Trophoblast cell (in vitro differentiated cells and primary cell): ENCODE results near the gene IDH3G.
A peak's percentile ranks its signal among the peaks of the same experiment; 100 is the strongest.

Experiments used
- DNase-seq, 2 donors: peaks; one replicate each; pipeline ENCODE4 v3.0.0-alpha.2; 2016
- H2AFZ ChIP-seq: 2 replicates; pipeline ENCODE4 v1.6.1; 2013; ENCODE audit warnings: low read length, moderate library complexity, mild to moderate bottlenecking; ENCODE audit not compliant: insufficient read depth, poor library complexity
- H2AK5ac ChIP-seq: 2 replicates; pipeline ENCODE4 v1.6.1; 2013; ENCODE audit warnings: mild to moderate bottlenecking, low read length
- H2BK120ac ChIP-seq: 2 replicates; pipeline ENCODE4 v1.6.1; 2013; ENCODE audit warnings: low read length, mild to moderate bottlenecking, moderate library complexity; ENCODE audit not compliant: insufficient read depth, poor library complexity
- H2BK12ac ChIP-seq: 2 replicates; pipeline ENCODE4 v1.6.1; 2013; ENCODE audit warnings: mild to moderate bottlenecking, low read length, moderate library complexity
- H2BK5ac ChIP-seq: 2 replicates; pipeline ENCODE4 v1.6.1; 2013; ENCODE audit warnings: low read length, low read depth, moderate library complexity, mild to moderate bottlenecking; ENCODE audit not compliant: poor library complexity
- H3K14ac ChIP-seq: 2 replicates; pipeline ENCODE4 v1.6.1; 2013; ENCODE audit warnings: mild to moderate bottlenecking, low read length
- H3K18ac ChIP-seq: 2 replicates; pipeline ENCODE4 v1.6.1; 2013; ENCODE audit warnings: mild to moderate bottlenecking, low read length
- H3K23ac ChIP-seq: 2 replicates; pipeline ENCODE4 v1.6.1; 2013; ENCODE audit warnings: low read length
- H3K27ac ChIP-seq: 2 replicates; pipeline ENCODE4 v1.5.1; 2013; ENCODE audit warnings: low read depth, mild to moderate bottlenecking, inconsistent platforms, low read length, moderate library complexity
- H3K27me3 ChIP-seq: 2 replicates; pipeline ENCODE4 v1.6.1; 2013; ENCODE audit warnings: inconsistent platforms, mild to moderate bottlenecking, low read length, moderate library complexity; ENCODE audit not compliant: insufficient read depth
- H3K36me3 ChIP-seq, 2 experiments: 1 replicate in 1 of 2; 2 replicates in 1 of 2; pipeline ENCODE4 v1.6.1; 2013; ENCODE audit warnings: low read length in 2 of 2, mild to moderate bottlenecking in 2 of 2, moderate library complexity in 1 of 2; ENCODE audit not compliant: insufficient read depth in 2 of 2, control insufficient read depth in 1 of 2
- H3K4ac ChIP-seq: 2 replicates; pipeline ENCODE4 v1.6.1; 2013; ENCODE audit warnings: low read depth, mild to moderate bottlenecking, low read length, moderate library complexity
- H3K4me1 ChIP-seq, 2 experiments: 1 replicate in 1 of 2; 2 replicates in 1 of 2; pipeline ENCODE4 v1.6.1; 2013; ENCODE audit warnings: low read length in 2 of 2, mild to moderate bottlenecking in 2 of 2, moderate library complexity in 1 of 2; ENCODE audit not compliant: insufficient read depth in 2 of 2, control insufficient read depth in 1 of 2
- H3K4me2 ChIP-seq: 2 replicates; pipeline ENCODE4 v1.6.1; 2013; ENCODE audit warnings: inconsistent platforms, mild to moderate bottlenecking, low read length, moderate library complexity
- H3K4me3 ChIP-seq: 2 replicates; pipeline ENCODE4 v1.5.1; 2013; ENCODE audit warnings: mild to moderate bottlenecking, low read depth, low read length, inconsistent platforms
- H3K79me1 ChIP-seq: one replicate; pipeline ENCODE4 v1.6.1; 2013; ENCODE audit warnings: low read length
- H3K79me2 ChIP-seq: 2 replicates; pipeline ENCODE4 v1.6.1; 2013; ENCODE audit warnings: low read length, mild to moderate bottlenecking; ENCODE audit not compliant: control insufficient read depth, insufficient read depth, poor library complexity
- H3K9ac ChIP-seq: 2 replicates; pipeline ENCODE4 v1.6.1; 2013; ENCODE audit warnings: mild to moderate bottlenecking, low read length
- H3K9me3 ChIP-seq: 2 replicates; pipeline ENCODE4 v1.6.1; 2013; ENCODE audit warnings: low read depth, mild to moderate bottlenecking, control low read depth, inconsistent platforms, low read length; ENCODE audit not compliant: insufficient read depth
- H4K12ac ChIP-seq: 2 replicates; pipeline ENCODE4 v1.6.1; 2013; ENCODE audit warnings: low read depth, mild to moderate bottlenecking, low read length, moderate library complexity
- H4K8ac ChIP-seq: 2 replicates; pipeline ENCODE4 v1.6.1; 2013; ENCODE audit warnings: low read depth, mild to moderate bottlenecking, low read length, moderate library complexity
- H4K91ac ChIP-seq: one replicate; pipeline ENCODE4 v1.6.1; 2013; ENCODE audit warnings: low read depth, mild to moderate bottlenecking, low read length, moderate library complexity
- WGBS: extraction: QIAGEN DNeasy Blood & Tissue Kit; methylation state at CpG from one replicate; pipeline ENCODE4 v1.1.7; 2013; ENCODE audit warnings: missing lambda C conversion rate; ENCODE audit not compliant: insufficient read length, insufficient coverage; ENCODE audit errors: extremely low coverage; 5-methylcytosine and 5-hydroxymethylcytosine counted together

The IDH3G gene

DNA sequence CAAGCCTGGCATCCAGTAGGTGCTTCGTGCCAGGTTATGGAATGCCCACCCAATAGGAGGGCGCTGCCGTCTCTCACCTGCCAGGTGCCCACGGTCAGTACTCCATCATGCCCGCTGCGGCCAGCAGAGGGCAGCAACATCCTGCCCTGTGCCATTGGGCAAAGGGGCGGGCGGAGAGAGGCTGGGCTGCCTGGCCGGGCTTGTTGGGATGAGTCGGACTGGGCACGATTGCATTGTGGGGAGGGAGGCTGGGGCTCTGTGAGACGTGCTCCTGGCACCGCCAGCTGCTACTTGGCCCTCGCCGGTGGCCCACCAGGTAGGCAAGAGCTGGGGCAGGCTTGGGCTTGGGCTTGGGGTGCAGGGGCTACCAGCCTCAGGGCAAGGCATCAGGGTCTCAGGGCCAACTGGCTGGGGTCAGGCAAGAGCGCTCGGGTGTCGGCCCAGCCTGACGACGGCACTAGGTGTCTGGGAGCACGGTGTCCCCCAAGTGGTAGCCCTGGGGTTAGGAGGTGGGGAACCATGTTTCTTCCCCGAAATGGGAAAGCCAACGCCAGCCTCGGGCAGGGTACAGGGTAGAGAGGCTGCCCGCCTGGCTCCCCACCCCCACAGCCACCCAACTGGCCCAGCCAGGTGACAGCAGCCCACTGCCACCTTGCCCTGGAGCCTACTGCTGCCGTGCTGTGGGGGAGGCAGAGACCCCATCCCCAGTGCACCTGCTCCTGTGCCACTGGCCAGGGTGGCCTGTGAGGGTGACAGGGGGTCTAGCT lies 30.0 kb downstream of the IDH3G start, which contains the start of gene PLXNB3:
PLXNB3 (plus strand) TSS at position 261 of the 767 bp plus-strand sequence. CDS start 1,287 bp downstream, outside the sequence.
- no peak within 1 kb of the TSS for H3K9ac ChIP-seq
- H3K79me1 ChIP-seq, result no peaks in the 10 kb centered on the region
- peak; percentile 51 to 85 for DNase-seq
- no peak within 1 kb of the TSS for H3K4me2 ChIP-seq
- no peak within 1 kb of the TSS for H3K4me3 ChIP-seq
- H3K4me1 ChIP-seq, result no peaks in the 10 kb centered on the region
- no peak within 1 kb of the TSS for H4K8ac ChIP-seq
- H2AFZ ChIP-seq, result no peak within 1 kb of the TSS
- no peak within 1 kb of the TSS for H4K91ac ChIP-seq
- H3K9me3 ChIP-seq, result no peaks in the 10 kb centered on the region
- H2AK5ac ChIP-seq, result no peak within 1 kb of the TSS
- no peak within 1 kb of the TSS for H3K23ac ChIP-seq
- H3K27me3 ChIP-seq, result no peaks in the 10 kb centered on the region
- no peak within 1 kb of the TSS for H4K12ac ChIP-seq
- no peak within 1 kb of the TSS for H2BK12ac ChIP-seq
- no peak within 1 kb of the TSS for H3K18ac ChIP-seq
- H3K27ac ChIP-seq, result no peak within 1 kb of the TSS
- no peak within 1 kb of the TSS for H2BK5ac ChIP-seq
- no peak within 1 kb of the TSS for H3K4ac ChIP-seq
- no peak within 1 kb of the TSS for H2BK120ac ChIP-seq
- no CpG with 5 or more reads among the region's 26 CpGs for WGBS
- no peaks in the 10 kb centered on the region for H3K36me3 ChIP-seq
- H3K14ac ChIP-seq, result no peak within 1 kb of the TSS
- no peaks in the 10 kb centered on the region for H3K79me2 ChIP-seq

DNA sequence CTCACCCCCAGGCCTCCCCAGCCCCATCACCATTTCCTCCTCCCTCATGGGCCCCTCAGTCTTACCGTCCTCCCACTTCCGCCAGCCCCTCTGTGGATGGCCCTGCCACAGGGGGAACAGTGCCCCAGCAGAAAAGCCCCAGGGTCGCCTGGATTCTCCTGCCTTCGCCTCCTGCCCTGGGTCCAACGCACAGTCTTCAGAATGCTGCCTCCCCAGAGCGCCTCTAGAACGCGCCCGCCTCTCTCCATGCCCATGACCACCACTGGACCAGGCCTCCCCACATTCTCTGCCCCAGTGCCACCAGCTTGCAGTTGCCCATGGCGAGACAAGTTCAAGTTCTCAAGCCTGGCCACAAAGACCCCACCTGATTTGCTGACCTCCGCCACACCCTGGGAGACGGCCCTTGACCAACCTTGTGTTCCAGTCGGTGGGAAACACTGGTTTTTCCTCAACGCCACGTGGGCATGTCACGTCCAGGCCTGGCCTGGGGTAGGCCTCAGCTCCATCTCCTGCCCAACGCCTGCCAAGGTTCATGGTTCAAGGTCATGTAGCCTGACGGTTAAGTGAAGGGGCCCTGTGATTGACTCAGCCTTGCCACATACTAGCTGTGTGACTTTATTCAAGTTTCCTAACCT lies 30.8 kb downstream of the IDH3G start:
- Histone ChIP-seq H3K14ac (no peak overlapping the region), H3K4me1 (no peaks in the 10 kb centered on the region), H3K4me3 (no peak overlapping the region), H3K4me2 (no peak overlapping the region), H2BK12ac (no peak overlapping the region), H4K8ac (no peak overlapping the region), H4K12ac (no peak overlapping the region), H2BK5ac (no peak overlapping the region), H2AFZ (no peak overlapping the region), H3K27me3 (no peaks in the 10 kb centered on the region), H3K79me1 (no peaks in the 10 kb centered on the region), H2BK120ac (no peak overlapping the region), H3K18ac (no peak overlapping the region), H4K91ac (no peak overlapping the region), H3K9me3 (no peaks in the 10 kb centered on the region), H3K36me3 (no peaks in the 10 kb centered on the region), H3K23ac (no peak overlapping the region), H3K79me2 (no peaks in the 10 kb centered on the region), H3K9ac (no peak overlapping the region), H3K27ac (no peak overlapping the region), H2AK5ac (no peak overlapping the region), H3K4ac (no peak overlapping the region)
- WGBS, result no CpG with 5 or more reads among the region's 18 CpGs
- DNase-seq, result no peak

DNA sequence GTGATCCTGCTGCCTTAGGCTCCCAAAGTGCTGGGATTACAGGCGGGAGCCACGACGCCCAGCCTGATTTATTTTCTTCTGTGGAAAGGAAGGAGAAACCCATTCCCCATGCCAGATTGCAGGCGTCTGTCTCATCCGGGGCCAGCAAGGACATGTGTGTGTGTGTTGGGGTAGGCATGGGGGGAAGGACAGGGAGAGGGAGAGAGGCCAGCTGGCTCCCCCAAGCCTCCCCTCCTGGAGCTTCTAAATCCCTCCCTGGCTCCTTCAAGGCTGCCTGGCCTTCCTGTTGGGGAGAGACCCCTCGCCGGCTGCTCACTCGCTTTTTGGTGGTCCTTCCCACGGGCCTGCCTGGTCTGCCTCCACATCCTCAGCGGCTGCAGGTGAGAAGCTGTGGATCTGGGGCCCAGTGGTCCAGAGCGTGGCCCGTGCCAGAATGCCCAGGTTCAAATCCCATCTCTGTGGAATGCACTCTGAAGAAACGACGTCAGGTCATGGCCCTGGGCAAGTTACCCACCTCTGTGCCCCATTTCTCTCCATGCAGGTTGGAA lies 31.5 kb downstream of the IDH3G start:
- no peaks in the 10 kb centered on the region for H3K9me3 ChIP-seq
- no peak overlapping the region for H2BK120ac ChIP-seq
- H4K8ac ChIP-seq, result no peak overlapping the region
- no peak overlapping the region for H2AFZ ChIP-seq
- H3K79me1 ChIP-seq, result no peaks in the 10 kb centered on the region
- no peak overlapping the region for H3K4me3 ChIP-seq
- H3K79me2 ChIP-seq, result no peaks in the 10 kb centered on the region
- H3K18ac ChIP-seq, result no peak overlapping the region
- no peak overlapping the region for H3K23ac ChIP-seq
- no CpG with 5 or more reads among the region's 14 CpGs for WGBS
- no peak overlapping the region for H3K27ac ChIP-seq
- H3K4ac ChIP-seq, result no peak overlapping the region
- H3K36me3 ChIP-seq, result no peaks in the 10 kb centered on the region
- H2AK5ac ChIP-seq, result no peak overlapping the region
- H3K4me1 ChIP-seq, result no peaks in the 10 kb centered on the region
- H3K14ac ChIP-seq, result no peak overlapping the region
- no peak overlapping the region for H2BK5ac ChIP-seq
- no peak overlapping the region for H3K9ac ChIP-seq
- no peak overlapping the region for H2BK12ac ChIP-seq
- H3K27me3 ChIP-seq, result no peaks in the 10 kb centered on the region
- DNase-seq, result no peak
- no peak overlapping the region for H3K4me2 ChIP-seq
- no peak overlapping the region for H4K91ac ChIP-seq
- no peak overlapping the region for H4K12ac ChIP-seq

DNA sequence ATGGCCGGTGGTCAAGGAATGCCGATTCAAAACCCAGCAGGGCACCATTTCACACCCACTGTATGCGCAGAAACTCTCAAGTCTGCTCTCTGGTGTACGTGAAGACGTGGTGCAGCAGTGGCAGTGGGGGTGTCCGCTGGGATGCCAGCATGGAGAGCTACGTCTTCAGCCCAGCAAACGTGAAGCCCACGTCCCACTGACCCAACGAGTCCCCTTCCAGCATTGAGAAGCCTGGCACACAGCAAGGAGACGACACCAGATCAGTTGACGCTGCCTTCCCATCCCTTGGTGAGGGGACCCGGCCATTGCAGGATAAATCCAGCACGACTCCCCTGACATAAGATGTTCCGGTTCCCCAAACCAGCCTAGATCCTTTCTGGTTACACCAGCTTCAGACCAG lies 32.3 kb downstream of the IDH3G start:
- H4K12ac ChIP-seq, result no peak overlapping the region
- no peaks in the 10 kb centered on the region for H3K79me1 ChIP-seq
- no peak overlapping the region for H2BK12ac ChIP-seq
- no peak overlapping the region for H3K9ac ChIP-seq
- no peak overlapping the region for H2AK5ac ChIP-seq
- H3K27me3 ChIP-seq, result no peaks in the 10 kb centered on the region
- H3K4me1 ChIP-seq, result no peaks in the 10 kb centered on the region
- H3K9me3 ChIP-seq, result no peaks in the 10 kb centered on the region
- no peak overlapping the region for H3K4ac ChIP-seq
- no peak overlapping the region for H4K91ac ChIP-seq
- no peak overlapping the region for H3K4me3 ChIP-seq
- H3K27ac ChIP-seq, result no peak overlapping the region
- no peak overlapping the region for H3K14ac ChIP-seq
- DNase-seq, result no peak
- H2AFZ ChIP-seq, result no peak overlapping the region
- no peak overlapping the region for H3K23ac ChIP-seq
- no peak overlapping the region for H4K8ac ChIP-seq
- no peak overlapping the region for H2BK5ac ChIP-seq
- no peak overlapping the region for H2BK120ac ChIP-seq
- no CpG with 5 or more reads among the region's 15 CpGs for WGBS
- H3K36me3 ChIP-seq, result no peaks in the 10 kb centered on the region
- H3K4me2 ChIP-seq, result no peak overlapping the region
- no peak overlapping the region for H3K18ac ChIP-seq
- H3K79me2 ChIP-seq, result no peaks in the 10 kb centered on the region
